GM12872 (cell line): ENCODE measurements around the gene ZC3H8.

Experiments used
- TF ChIP-seq, protein P1 (sequence below): IDR thresholded peaks from 3 replicates; pipeline ENCODE4 v1.5.1; 2011; ENCODE audit warnings: low read depth, mild to moderate bottlenecking, low read length, moderate library complexity; ENCODE audit not compliant: insufficient read depth

Gene ZC3H8

DNA sequence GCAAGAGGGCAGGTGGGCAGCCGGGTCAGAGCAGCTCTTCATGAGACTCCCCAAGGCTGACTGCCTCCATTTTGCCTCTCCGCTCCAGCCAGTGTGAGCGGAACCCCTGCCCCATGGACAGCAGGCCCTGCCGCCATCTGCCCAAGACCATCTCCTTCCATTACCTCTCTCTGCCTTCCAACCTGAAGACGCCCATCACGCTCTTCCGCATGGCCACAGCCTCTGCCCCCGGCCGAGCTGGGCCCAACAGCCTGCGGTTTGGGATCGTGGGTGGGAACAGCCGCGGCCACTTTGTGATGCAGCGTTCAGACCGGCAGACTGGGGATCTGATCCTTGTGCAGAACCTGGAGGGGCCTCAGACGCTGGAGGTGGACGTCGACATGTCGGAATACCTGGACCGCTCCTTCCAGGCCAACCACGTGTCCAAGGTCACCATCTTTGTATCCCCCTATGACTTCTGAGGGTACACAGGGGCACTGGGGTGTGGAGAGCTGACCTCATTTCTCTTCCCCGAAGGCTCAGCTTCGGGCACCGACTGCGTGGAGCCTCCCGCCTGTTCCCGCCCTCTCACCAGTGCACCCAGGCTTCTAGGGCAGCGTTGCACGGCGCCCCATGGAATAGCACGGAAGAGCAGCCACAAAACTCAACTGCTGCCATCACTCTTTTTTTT, 67.7 kb downstream of the ZC3H8 start:
- TF ChIP-seq, protein P1, sequence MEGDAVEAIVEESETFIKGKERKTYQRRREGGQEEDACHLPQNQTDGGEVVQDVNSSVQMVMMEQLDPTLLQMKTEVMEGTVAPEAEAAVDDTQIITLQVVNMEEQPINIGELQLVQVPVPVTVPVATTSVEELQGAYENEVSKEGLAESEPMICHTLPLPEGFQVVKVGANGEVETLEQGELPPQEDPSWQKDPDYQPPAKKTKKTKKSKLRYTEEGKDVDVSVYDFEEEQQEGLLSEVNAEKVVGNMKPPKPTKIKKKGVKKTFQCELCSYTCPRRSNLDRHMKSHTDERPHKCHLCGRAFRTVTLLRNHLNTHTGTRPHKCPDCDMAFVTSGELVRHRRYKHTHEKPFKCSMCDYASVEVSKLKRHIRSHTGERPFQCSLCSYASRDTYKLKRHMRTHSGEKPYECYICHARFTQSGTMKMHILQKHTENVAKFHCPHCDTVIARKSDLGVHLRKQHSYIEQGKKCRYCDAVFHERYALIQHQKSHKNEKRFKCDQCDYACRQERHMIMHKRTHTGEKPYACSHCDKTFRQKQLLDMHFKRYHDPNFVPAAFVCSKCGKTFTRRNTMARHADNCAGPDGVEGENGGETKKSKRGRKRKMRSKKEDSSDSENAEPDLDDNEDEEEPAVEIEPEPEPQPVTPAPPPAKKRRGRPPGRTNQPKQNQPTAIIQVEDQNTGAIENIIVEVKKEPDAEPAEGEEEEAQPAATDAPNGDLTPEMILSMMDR = no peak

DNA sequence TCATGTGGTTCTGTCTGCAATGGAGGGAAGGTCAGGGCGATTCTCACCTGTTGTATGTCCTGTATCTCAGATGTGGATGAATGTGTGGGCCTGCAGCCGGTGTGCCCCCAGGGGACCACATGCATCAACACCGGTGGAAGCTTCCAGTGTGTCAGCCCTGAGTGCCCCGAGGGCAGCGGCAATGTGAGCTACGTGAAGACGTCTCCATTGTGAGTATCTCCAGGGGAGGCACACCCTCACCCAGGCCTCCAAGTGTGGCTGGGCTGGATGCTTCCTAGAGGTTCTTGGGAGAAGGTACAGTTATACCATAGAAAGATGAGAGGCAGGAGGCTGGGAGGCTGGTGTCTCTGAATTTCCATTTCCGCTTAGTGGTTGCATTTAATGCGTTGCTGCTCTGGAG, 69.7 kb downstream of the ZC3H8 start:
- TF ChIP-seq, protein P1 = no peak

DNA sequence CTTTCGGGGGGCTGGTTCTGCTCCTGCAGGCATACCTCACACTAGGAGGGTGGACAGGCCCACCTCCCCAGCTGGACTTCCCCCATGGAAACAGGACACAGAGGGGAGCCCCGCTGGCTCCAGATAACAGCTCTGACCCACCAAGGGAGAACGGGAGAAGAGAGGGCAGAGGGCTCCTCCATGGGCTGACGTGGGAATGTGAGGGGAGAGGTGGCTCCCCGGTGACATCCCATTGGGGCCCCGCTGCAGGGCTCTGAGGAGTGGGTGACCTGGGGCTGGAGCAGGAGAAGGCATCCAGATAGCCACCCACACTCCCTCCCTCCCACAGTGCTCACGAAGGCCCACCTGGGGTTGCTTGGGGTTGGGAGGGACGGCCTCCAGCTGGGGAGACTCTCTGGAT, 70.7 kb downstream of the ZC3H8 start:
- TF ChIP-seq, protein P1 = no peak

DNA sequence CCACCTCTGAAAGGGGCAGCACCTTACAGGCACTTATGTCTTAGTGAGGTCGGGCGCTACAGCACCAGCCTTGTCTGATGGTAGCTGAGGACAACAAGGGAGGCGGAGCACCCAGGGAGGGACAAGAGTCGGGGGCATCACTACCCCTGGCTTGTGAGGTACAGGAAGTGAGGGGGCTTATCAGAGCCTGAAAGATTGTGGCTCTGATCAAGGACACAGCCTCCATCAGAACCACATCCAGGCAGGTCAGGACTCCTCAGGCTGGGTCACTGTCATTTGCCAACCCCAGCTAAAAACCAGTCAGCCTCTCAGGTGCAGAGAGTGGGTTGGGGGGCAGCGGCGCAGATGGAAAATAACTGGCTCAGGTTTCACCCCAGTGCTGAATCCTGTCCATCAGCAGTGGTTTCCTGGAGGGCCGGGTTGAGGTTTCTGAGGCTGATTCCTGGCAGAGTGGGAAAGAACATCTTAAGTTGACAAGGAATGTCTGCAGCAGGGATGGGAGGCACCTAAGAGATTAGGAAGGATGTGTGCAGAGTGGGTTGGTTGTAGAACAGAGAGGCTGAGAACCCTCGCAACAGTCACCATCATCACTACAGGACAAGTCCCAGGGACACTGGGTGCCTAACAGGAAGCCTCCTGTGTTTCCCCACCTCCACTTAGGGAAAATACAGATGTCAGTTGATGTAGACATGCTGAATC, 71.4 kb downstream of the ZC3H8 start:
- TF ChIP-seq, protein P1 = no peak

DNA sequence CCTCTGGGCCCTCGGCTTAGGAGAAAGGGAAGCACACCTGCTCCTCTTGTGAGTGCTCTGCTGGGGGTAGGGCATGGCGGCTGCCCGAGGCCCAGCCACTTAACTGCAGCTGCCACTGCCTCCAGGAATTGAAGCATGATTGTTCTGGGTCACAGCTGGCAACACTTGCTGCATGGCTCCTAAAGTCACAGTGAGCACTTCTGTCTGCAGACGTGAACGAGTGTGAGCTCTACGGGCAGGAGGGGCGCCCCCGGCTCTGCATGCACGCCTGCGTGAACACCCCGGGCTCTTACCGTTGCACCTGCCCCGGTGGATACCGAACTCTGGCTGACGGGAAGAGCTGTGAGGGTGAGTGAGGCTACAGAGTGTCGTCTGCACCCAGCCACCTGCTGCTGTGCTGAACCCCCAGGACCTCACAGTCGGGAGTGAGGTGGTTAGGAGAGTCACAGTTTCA, 72.2 kb downstream of the ZC3H8 start:
- TF ChIP-seq, protein P1 = no peak

DNA sequence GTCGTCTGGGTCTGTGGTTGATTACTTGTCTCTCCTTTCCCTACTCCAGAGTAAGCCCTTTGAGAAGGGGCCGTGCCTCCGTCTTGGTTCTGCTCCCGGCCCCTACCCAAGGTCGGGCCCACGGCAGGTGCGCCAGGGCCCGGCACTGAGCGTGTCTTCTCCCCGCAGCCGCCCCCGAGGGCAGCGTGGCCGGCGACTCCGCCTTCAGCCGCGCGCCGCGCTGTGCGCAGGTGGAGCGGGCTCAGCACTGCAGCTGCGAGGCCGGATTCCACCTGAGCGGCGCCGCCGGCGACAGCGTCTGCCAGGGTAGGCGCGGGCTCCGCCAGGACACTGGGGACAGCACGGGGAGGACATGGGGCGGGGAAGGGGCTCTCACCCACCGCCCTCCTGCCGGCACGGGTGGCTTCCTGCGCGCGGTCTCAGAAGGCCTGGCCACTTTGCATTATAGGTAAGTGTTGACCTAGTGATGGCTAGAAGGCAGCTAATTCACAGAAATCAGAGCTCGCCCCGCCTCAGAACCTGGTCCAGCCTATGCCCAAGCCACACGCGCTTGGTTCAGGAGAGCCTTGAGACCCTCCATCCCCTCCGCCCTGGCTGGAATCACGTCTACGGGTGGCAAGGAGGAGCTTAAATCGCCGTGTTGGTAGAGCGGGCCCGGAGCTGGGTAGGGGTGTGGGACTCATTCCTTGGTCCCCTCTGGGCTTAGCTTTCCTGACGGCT, 73.1 kb downstream of the ZC3H8 start:
- TF ChIP-seq, protein P1 = no peak

DNA sequence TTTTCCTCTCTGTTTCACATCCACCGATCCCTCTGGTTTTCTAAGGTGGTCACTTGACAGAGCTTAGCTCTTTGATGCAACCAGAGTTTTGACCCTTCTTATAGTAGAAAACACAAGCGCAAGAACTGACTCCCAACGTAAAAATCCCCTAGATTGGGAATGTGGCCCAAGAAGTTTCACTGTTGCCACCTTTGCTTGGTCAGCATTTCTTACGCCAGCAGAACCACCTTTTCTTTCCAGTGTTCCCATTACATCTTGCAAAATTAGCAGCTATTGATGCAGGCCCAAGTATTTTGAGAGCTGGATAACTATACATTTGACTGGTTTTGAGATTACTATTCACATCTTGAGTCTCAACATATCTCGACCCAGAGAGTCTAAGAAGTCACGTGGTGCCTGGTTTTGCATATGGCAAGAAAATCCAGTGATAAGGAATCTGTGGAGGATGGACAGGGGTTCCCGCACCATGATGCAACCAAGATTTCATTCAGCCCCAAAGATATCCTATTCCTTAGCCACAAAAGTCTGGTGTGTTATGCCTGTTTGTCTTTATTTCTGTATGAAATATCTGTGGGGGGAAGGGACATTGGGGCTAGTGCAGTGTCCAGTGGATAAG, 78.8 kb downstream of the ZC3H8 start:
- TF ChIP-seq, protein P1 = no peak
